HepG2 (cell line): Measurements from ENCODE around the gene SYT17. TPM values are rescaled to one million over a fixed set of nuclear protein-coding genes. Genes with fewer than 3 reads are reported as not detected.

Experiments
- ATAC-seq: fragments of 200-7000 bp; cut with Tn5 transposase; 3 replicates; pipeline ENCODE4 v1.9.1; 2020; ENCODE audit warnings: mild to moderate bottlenecking, moderate library complexity
- BruUV-seq: library from RNA; stranded (reverse); fragments of 400-500 nt; replicated peaks from 2 replicates; lab custom pipeline; 2021; lab: Mats Ljungman, UMichigan
- CTCF ChIA-PET: fragments of 300-600 bp; formaldehyde crosslinking; extraction: SDS; loops from one replicate; lab custom pipeline; 2021; ENCODE audit warnings: low total read pairs, inconsistent platforms, low intra/inter-chr PET ratio; lab: Yijun Ruan, JAX
- POLR2A ChIA-PET: fragments of 350-600 bp; sonication (Branson Sonifier 250); formaldehyde crosslinking; loops from one replicate; lab custom pipeline; 2020; ENCODE audit warnings: antibody characterized with exemption, inconsistent platforms; lab: Yijun Ruan, JAX
- DNase-seq: peaks from one replicate; pipeline ENCODE4 v3.0.0-alpha.2; 2015; ENCODE audit warnings: low spot score
- FAIRE-seq: peaks from 3 replicates; lab custom pipeline; 2011; peaks lifted over from hg19 to GRCh38; lab: Jason Lieb, UNC
- H2AFZ ChIP-seq: one replicate; pipeline ENCODE4 v1.6.1; 2011; ENCODE audit warnings: low read length, inconsistent platforms
- H3K27ac ChIP-seq: fragments of 300-600 bp; 3 replicates; pipeline ENCODE4 v1.8.0; 2011; ENCODE audit warnings: mixed run types, mild to moderate bottlenecking, mixed read lengths, low read length, inconsistent platforms; ENCODE audit not compliant: insufficient read depth; ENCODE audit errors: extremely low read length
- H3K27me3 ChIP-seq, 2 experiments: fragments of 200-600 bp in 1 of 2; 2 replicates in 1 of 2; 3 replicates in 1 of 2; pipeline versions ENCODE4 v1.6.0 to v1.8.0; 2011; ENCODE audit warnings: low read length in 2 of 2, mild to moderate bottlenecking in 2 of 2, moderate library complexity in 2 of 2, inconsistent platforms in 1 of 2; ENCODE audit not compliant: insufficient read depth in 2 of 2, control insufficient read depth in 1 of 2
- H3K36me3 ChIP-seq, 2 experiments: fragments of 200-600 bp in 1 of 2; replicated peaks in 1 of 2; 2 replicates in 1 of 2; 3 replicates in 1 of 2; pipeline versions ENCODE4 v1.5.1 to v1.8.0; 2011; ENCODE audit warnings: low read length in 2 of 2, inconsistent platforms in 1 of 2; ENCODE audit not compliant: insufficient read depth in 2 of 2, control insufficient read depth in 1 of 2
- H3K4me1 ChIP-seq: 2 replicates; pipeline ENCODE4 v1.5.1; 2012; ENCODE audit warnings: low read length, inconsistent platforms; ENCODE audit not compliant: insufficient read depth
- H3K4me2 ChIP-seq: 2 replicates; pipeline ENCODE4 v1.6.0; 2011; ENCODE audit warnings: low read depth, low read length, inconsistent platforms
- H3K4me3 ChIP-seq, 3 experiments: fragments of 200-600 bp in 1 of 3; sonication (generic), shearing (Covaris generic) in 1 of 3; replicated peaks in 1 of 3; 2 replicates each; pipeline ENCODE4 v1.5.1; 2011 to 2016; ENCODE audit warnings: low read length in 3 of 3, inconsistent platforms in 2 of 3, low read depth in 2 of 3, mild to moderate bottlenecking in 2 of 3, control low read depth in 1 of 3, mixed read lengths in 1 of 3; ENCODE audit not compliant: insufficient read depth in 1 of 3
- H3K79me2 ChIP-seq: one replicate; pipeline ENCODE4 v1.6.1; 2011; ENCODE audit warnings: low read length, inconsistent platforms; ENCODE audit not compliant: insufficient read depth
- H3K9ac ChIP-seq: 2 replicates; pipeline ENCODE4 v1.6.0; 2011; ENCODE audit warnings: mild to moderate bottlenecking, low read depth, low read length, inconsistent platforms; ENCODE audit not compliant: insufficient read depth
- H3K9me3 ChIP-seq: 2 replicates; pipeline ENCODE4 v1.5.1; 2012; ENCODE audit warnings: mild to moderate bottlenecking, low read length
- H4K20me1 ChIP-seq: 2 replicates; pipeline ENCODE4 v1.6.0; 2011; ENCODE audit warnings: inconsistent platforms, mild to moderate bottlenecking, low read length, moderate library complexity; ENCODE audit not compliant: insufficient read depth
- ARHGAP35 ChIP-seq: sonication (generic); formaldehyde crosslinking; IDR thresholded peaks from 2 replicates; pipeline ENCODE4 v1.9.0; 2022; ENCODE audit warnings: mild to moderate bottlenecking, inconsistent platforms, moderate library complexity, missing genetic modification reagents, borderline replicate concordance
- CEBPB ChIP-seq: IDR thresholded peaks from 2 replicates; pipeline ENCODE4 v1.6.1; 2011; ENCODE audit warnings: low read depth, low read length, improper control_type of control experiment, borderline replicate concordance
- CHD4 ChIP-seq: fragments of 200-600 bp; sonication (generic); IDR thresholded peaks from 2 replicates; pipeline ENCODE4 v1.7.0; 2017; ENCODE audit warnings: mild to moderate bottlenecking, low read length, borderline replicate concordance
- FOXA1 ChIP-seq, 2 experiments: fragments of 450-650 bp in 1 of 2; sonication (generic) in 1 of 2; formaldehyde crosslinking in 1 of 2; IDR thresholded peaks; 2 replicates each; pipeline versions ENCODE4 v1.4.0 to v1.6.1; 2016 to 2020; ENCODE audit warnings: missing genetic modification reagents in 1 of 2
- HMG20B ChIP-seq: conservative IDR thresholded peaks from 2 replicates; pipeline ENCODE4 v1.6.1; 2016; ENCODE audit warnings: missing genetic modification reagents, missing compliant biosample characterization
- PCBP1 ChIP-seq: fragments of 200-400 bp; formaldehyde crosslinking; IDR thresholded peaks from 2 replicates; pipeline ENCODE4 v1.6.1; 2017; ENCODE audit warnings: mild to moderate bottlenecking, low read depth, low read length, borderline replicate concordance
- SRSF9 ChIP-seq: fragments of 200-400 bp; formaldehyde crosslinking; IDR thresholded peaks from 2 replicates; pipeline ENCODE4 v1.6.1; 2018; ENCODE audit warnings: borderline replicate concordance, mild to moderate bottlenecking, low read depth, low read length; ENCODE audit not compliant: insufficient read depth, poor library complexity, severe bottlenecking
- ZNF101 ChIP-seq: sonication (generic); formaldehyde crosslinking; IDR thresholded peaks from 2 replicates; pipeline ENCODE4 v1.4.0; 2020; ENCODE audit warnings: mild to moderate bottlenecking, low read depth, missing genetic modification reagents, borderline replicate concordance
- ZNF224 ChIP-seq: sonication (generic); formaldehyde crosslinking; IDR thresholded peaks from 2 replicates; pipeline ENCODE4 v1.5.0; 2020; ENCODE audit warnings: mild to moderate bottlenecking, missing genetic modification reagents
- ZNF274 ChIP-seq: sonication (generic); formaldehyde crosslinking; IDR thresholded peaks from 2 replicates; pipeline ENCODE4 v1.5.1; 2020; ENCODE audit warnings: mild to moderate bottlenecking, missing genetic modification reagents
- ZNF557 ChIP-seq: sonication (generic); formaldehyde crosslinking; IDR thresholded peaks from 2 replicates; pipeline ENCODE4 v1.4.0; 2020; ENCODE audit warnings: missing genetic modification reagents
- ZNF619 ChIP-seq: sonication (generic); formaldehyde crosslinking; IDR thresholded peaks from 2 replicates; pipeline ENCODE4 v1.4.0; 2020; ENCODE audit warnings: mild to moderate bottlenecking, missing genetic modification reagents
- WGBS: methylation state at CpG from one replicate; pipeline ENCODE4 v1.1.6; 2017; ENCODE audit warnings: low lambda C conversion rate; 5-methylcytosine and 5-hydroxymethylcytosine counted together
- in situ Hi-C: cut with HindIII; loops from 2 replicates; pipeline ENCODE4 v1.10.0; 2017; ENCODE audit warnings: low pct_unique_long_range_greater_than_20kb; ENCODE audit not compliant: extremely low pct_ligation_motif_present
- intact Hi-C: fragments of 100-400 bp; cut with micrococcal nuclease; formaldehyde crosslinking; loops from one replicate; pipeline ENCODE4 v1.10.0; 2022; ENCODE audit not compliant: unreplicated experiment
- polyA plus RNA-seq, 8 experiments: library from polyadenylated mRNA; depleted of rRNA in 3 of 8; stranded (reverse) in 7 of 8; unstranded in 1 of 8; fragments of >200 nt; fragmentation: Illumina TruSeq in 4 of 8; extraction: Trizol in 4 of 8; gene quantifications; 2 replicates each; pipeline versions ENCODE4 v1.2.1 to v1.2.3, GENCODE V29; 2011 to 2016; ENCODE audit warnings: low read depth in 4 of 8, missing spikeins in 1 of 8, mixed read lengths in 1 of 8; ENCODE audit not compliant: insufficient read depth in 1 of 8
- total RNA-seq, 5 experiments: library from RNA; depleted of rRNA; stranded (reverse); fragments of >200 nt; fragmentation: Illumina TruSeq; extraction: Trizol; gene quantifications; 2 replicates each; pipeline ENCODE4 v1.2.3, GENCODE V29; 2016; ENCODE audit warnings: low read depth in 1 of 5
- TF ChIP-seq, protein P1 (sequence below): sonication (generic); formaldehyde crosslinking; conservative IDR thresholded peaks from 2 replicates; pipeline ENCODE4 v1.4.0; 2020; ENCODE audit warnings: missing genetic modification reagents
- TF ChIP-seq, protein P2 (sequence below): sonication (generic); formaldehyde crosslinking; IDR thresholded peaks from 2 replicates; pipeline ENCODE4 v1.5.0; 2020; ENCODE audit warnings: missing genetic modification reagents
- TF ChIP-seq, protein P3 (sequence below): IDR thresholded peaks from 2 replicates; pipeline ENCODE4 v1.6.1; 2018; ENCODE audit warnings: missing genetic modification reagents, mild to moderate bottlenecking, missing compliant biosample characterization
- TF ChIP-seq, protein P4 (sequence below): sonication (generic); formaldehyde crosslinking; IDR thresholded peaks from 2 replicates; pipeline ENCODE4 v1.5.0; 2020; ENCODE audit warnings: mild to moderate bottlenecking, missing genetic modification reagents

The SYT17 gene
- total and polyA plus RNA-seq, 2 of the 13 experiments (the other 11 are each of a cell fraction or from before 2014, with no cell fraction given): 0.44 TPM; not detected in 1

DNA sequence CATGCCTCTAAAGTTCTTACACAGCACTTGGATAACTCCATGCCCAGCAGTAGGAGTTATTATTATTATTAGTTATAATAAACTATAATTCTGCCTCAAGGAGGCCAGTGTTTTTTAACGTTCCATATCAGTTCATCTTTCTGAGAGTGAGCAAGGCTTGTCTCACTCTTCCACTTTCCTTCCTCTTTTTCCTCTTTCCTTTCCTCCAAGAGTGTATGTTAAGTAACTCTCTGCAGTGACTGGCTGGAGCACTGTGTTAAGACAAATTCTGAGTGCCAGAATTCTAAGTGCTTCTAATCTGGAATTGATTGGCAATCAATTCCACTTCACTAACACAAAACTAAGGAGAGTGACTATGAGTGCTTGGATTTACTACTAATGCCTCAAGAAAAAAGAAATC, 133.9 kb downstream of the SYT17 start (continued):
- TF ChIP-seq, protein P1, sequence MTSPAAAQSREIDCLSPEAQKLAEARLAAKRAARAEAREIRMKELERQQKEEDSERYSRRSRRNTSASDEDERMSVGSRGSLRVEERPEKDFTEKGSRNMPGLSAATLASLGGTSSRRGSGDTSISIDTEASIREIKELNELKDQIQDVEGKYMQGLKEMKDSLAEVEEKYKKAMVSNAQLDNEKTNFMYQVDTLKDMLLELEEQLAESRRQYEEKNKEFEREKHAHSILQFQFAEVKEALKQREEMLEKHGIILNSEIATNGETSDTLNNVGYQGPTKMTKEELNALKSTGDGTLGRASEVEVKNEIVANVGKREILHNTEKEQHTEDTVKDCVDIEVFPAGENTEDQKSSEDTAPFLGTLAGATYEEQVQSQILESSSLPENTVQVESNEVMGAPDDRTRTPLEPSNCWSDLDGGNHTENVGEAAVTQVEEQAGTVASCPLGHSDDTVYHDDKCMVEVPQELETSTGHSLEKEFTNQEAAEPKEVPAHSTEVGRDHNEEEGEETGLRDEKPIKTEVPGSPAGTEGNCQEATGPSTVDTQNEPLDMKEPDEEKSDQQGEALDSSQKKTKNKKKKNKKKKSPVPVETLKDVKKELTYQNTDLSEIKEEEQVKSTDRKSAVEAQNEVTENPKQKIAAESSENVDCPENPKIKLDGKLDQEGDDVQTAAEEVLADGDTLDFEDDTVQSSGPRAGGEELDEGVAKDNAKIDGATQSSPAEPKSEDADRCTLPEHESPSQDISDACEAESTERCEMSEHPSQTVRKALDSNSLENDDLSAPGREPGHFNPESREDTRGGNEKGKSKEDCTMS (CRISPR knock-in tag): no peak
- TF ChIP-seq, protein P2, sequence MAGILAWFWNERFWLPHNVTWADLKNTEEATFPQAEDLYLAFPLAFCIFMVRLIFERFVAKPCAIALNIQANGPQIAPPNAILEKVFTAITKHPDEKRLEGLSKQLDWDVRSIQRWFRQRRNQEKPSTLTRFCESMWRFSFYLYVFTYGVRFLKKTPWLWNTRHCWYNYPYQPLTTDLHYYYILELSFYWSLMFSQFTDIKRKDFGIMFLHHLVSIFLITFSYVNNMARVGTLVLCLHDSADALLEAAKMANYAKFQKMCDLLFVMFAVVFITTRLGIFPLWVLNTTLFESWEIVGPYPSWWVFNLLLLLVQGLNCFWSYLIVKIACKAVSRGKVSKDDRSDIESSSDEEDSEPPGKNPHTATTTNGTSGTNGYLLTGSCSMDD: no peak
- TF ChIP-seq FOXA1 (IDR thresholded peaks at IDR 0.05) (no peak), FOXA1 (CRISPR knock-in tag; IDR thresholded peaks at IDR 0.05) (no peak)
- TF ChIP-seq, protein P3, sequence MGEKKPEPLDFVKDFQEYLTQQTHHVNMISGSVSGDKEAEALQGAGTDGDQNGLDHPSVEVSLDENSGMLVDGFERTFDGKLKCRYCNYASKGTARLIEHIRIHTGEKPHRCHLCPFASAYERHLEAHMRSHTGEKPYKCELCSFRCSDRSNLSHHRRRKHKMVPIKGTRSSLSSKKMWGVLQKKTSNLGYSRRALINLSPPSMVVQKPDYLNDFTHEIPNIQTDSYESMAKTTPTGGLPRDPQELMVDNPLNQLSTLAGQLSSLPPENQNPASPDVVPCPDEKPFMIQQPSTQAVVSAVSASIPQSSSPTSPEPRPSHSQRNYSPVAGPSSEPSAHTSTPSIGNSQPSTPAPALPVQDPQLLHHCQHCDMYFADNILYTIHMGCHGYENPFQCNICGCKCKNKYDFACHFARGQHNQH (CRISPR knock-in tag): no peak

DNA sequence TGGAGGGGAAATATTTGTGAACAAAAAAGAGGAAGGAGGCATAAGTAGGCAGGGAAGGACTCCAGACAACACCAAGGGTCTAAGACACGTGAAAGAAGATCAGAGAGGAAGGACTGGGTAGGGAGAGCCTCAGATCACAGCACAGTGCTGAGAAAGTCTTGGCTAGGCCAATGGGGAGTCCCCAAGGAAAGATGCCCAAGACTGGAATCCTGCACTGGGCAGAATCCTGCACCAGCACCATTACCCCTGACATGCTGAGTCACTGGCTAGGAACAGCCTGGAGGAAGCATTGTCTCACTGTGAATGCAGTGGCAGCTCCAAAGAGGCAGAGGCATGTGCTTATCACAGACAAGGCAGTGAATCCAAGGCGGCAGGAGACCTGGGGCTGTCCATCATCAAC, 136.7 kb downstream of the SYT17 start:
- Histone ChIP-seq H3K36me3 (no peaks in the 10 kb centered on the region), H3K9ac (no peak overlapping the region), H4K20me1 (no peaks in the 10 kb centered on the region; the same call in 1 of the 2 replicates), H3K79me2 (no peaks in the 10 kb centered on the region), H3K4me2 (no peak overlapping the region), H3K27ac (no peak overlapping the region), H3K4me1 (no peaks in the 10 kb centered on the region), H3K4me3 (no peak overlapping the region), H3K9me3 (no peaks in the 10 kb centered on the region), H2AFZ (no peak overlapping the region), H3K27me3 (peaks cover 0 to 4% of the 10 kb centered on the region in 2 experiments; a peak in 1 of 5 replicates)
- CTCF ChIA-PET: no interaction called here
- ATAC-seq: no peak
- in situ Hi-C loops: no loop called here
- POLR2A ChIA-PET: no interaction called here
- BruUV-seq: no TSS peak
- WGBS: 6% methylated on average over 2 of the region's 2 CpGs
- FAIRE-seq: no peak
- intact Hi-C loops: no loop called here
- no peak for DNase-seq
- TF ChIP-seq ZNF619 (CRISPR knock-in tag) (no peak), ARHGAP35 (CRISPR knock-in tag) (no peak), CEBPB (no peak), SRSF9 (no peak), ZNF557 (no peak), ZNF274 (CRISPR knock-in tag) (no peak), HMG20B (CRISPR knock-in tag) (no peak), ZNF224 (CRISPR knock-in tag) (no peak), CHD4 (no peak), ZNF101 (CRISPR knock-in tag) (no peak), PCBP1 (no peak)
- TF ChIP-seq, protein P4, sequence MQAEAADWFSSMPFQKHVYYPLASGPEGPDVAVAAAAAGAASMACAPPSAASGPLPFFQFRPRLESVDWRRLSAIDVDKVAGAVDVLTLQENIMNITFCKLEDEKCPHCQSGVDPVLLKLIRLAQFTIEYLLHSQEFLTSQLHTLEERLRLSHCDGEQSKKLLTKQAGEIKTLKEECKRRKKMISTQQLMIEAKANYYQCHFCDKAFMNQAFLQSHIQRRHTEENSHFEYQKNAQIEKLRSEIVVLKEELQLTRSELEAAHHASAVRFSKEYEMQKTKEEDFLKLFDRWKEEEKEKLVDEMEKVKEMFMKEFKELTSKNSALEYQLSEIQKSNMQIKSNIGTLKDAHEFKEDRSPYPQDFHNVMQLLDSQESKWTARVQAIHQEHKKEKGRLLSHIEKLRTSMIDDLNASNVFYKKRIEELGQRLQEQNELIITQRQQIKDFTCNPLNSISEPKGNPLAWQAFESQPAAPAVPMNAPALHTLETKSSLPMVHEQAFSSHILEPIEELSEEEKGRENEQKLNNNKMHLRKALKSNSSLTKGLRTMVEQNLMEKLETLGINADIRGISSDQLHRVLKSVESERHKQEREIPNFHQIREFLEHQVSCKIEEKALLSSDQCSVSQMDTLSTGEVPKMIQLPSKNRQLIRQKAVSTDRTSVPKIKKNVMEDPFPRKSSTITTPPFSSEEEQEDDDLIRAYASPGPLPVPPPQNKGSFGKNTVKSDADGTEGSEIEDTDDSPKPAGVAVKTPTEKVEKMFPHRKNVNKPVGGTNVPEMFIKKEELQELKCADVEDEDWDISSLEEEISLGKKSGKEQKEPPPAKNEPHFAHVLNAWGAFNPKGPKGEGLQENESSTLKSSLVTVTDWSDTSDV (CRISPR knock-in tag): no peak
